Chondrocyte (in vitro differentiated cells): ENCODE results near the gene NOS3. TPM values are rescaled to one million over a fixed set of nuclear protein-coding genes. Genes with fewer than 3 reads are reported as not detected.

Experiments used
- DNase-seq: peaks from one replicate; pipeline ENCODE4 v3.0.0; 2021; ENCODE audit warnings: mixed read lengths, low spot score
- H3K27ac Mint-ChIP-seq: one replicate; pipeline ENCODE4 v1.8.0; 2021; ENCODE audit warnings: mild to moderate bottlenecking, moderate library complexity, mixed read lengths; ENCODE audit not compliant: unreplicated experiment
- H3K27me3 Mint-ChIP-seq: 2 replicates; pipeline ENCODE4 v1.8.0; 2021; ENCODE audit warnings: low read depth, mixed read lengths
- H3K36me3 Mint-ChIP-seq: 2 replicates; pipeline ENCODE4 v1.8.0; 2021; ENCODE audit warnings: low read depth, mixed read lengths
- H3K4me1 Mint-ChIP-seq: 2 replicates; pipeline ENCODE4 v1.8.0; 2021; ENCODE audit warnings: low read depth, mild to moderate bottlenecking, mixed read lengths
- H3K4me3 Mint-ChIP-seq: one replicate; pipeline ENCODE4 v1.8.0; 2021; ENCODE audit warnings: mild to moderate bottlenecking, moderate library complexity, mixed read lengths; ENCODE audit not compliant: unreplicated experiment
- H3K9me3 Mint-ChIP-seq: 2 replicates; pipeline ENCODE4 v1.8.0; 2021; ENCODE audit warnings: low read depth, mixed read lengths
- total RNA-seq: library from RNA; stranded (reverse); gene quantifications from 3 replicates; pipeline ENCODE4 v1.2.1, GENCODE V29; 2021
- TF ChIP-seq, protein P1 (sequence below): fragments of 200-600 bp; sonication (generic); IDR thresholded peaks from 2 replicates; pipeline ENCODE4 v1.5.0; 2021; ENCODE audit warnings: antibody characterized with exemption, mild to moderate bottlenecking, moderate library complexity

NOS3 gene
- total RNA-seq, 1 donor from 2014 or later, result not detected

DNA sequence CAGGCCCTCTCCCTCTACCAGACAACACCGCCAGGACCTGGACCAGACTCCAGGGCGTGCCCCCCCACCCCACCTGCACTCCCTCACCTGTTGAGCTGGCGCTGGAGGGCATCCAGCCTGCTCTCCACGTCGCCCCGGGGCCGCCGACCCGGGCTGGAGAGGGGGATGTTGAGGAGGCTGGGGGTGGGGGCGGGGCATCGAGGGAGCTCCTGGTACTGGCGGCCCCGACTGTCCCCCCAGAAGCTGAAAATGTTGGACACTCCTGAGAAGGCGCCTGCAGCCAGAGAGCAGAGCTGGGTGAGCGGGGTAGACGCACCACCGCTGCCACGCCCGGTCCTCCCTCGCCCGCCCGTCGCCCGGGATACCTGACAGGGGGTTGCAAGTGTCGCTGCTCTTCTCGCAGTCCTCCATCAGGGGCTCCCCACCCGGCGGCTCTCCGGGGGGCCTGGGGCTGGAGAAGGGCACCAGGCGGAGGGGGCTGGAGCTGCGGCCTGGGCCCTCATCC lies 43.5 kb upstream of the NOS3 start:
- H3K4me3 Mint-ChIP-seq, result no peak overlapping the region
- no peak overlapping the region for H3K27ac Mint-ChIP-seq
- H3K27me3 Mint-ChIP-seq, result no peaks in the 10 kb centered on the region
- H3K9me3 Mint-ChIP-seq, result no peaks in the 10 kb centered on the region
- TF ChIP-seq, protein P1, sequence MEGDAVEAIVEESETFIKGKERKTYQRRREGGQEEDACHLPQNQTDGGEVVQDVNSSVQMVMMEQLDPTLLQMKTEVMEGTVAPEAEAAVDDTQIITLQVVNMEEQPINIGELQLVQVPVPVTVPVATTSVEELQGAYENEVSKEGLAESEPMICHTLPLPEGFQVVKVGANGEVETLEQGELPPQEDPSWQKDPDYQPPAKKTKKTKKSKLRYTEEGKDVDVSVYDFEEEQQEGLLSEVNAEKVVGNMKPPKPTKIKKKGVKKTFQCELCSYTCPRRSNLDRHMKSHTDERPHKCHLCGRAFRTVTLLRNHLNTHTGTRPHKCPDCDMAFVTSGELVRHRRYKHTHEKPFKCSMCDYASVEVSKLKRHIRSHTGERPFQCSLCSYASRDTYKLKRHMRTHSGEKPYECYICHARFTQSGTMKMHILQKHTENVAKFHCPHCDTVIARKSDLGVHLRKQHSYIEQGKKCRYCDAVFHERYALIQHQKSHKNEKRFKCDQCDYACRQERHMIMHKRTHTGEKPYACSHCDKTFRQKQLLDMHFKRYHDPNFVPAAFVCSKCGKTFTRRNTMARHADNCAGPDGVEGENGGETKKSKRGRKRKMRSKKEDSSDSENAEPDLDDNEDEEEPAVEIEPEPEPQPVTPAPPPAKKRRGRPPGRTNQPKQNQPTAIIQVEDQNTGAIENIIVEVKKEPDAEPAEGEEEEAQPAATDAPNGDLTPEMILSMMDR, result no peak
- DNase-seq, result peak; percentile 68
- H3K36me3 Mint-ChIP-seq, result no peaks in the 10 kb centered on the region
- H3K4me1 Mint-ChIP-seq, result peaks cover 10% of the 10 kb centered on the region

DNA sequence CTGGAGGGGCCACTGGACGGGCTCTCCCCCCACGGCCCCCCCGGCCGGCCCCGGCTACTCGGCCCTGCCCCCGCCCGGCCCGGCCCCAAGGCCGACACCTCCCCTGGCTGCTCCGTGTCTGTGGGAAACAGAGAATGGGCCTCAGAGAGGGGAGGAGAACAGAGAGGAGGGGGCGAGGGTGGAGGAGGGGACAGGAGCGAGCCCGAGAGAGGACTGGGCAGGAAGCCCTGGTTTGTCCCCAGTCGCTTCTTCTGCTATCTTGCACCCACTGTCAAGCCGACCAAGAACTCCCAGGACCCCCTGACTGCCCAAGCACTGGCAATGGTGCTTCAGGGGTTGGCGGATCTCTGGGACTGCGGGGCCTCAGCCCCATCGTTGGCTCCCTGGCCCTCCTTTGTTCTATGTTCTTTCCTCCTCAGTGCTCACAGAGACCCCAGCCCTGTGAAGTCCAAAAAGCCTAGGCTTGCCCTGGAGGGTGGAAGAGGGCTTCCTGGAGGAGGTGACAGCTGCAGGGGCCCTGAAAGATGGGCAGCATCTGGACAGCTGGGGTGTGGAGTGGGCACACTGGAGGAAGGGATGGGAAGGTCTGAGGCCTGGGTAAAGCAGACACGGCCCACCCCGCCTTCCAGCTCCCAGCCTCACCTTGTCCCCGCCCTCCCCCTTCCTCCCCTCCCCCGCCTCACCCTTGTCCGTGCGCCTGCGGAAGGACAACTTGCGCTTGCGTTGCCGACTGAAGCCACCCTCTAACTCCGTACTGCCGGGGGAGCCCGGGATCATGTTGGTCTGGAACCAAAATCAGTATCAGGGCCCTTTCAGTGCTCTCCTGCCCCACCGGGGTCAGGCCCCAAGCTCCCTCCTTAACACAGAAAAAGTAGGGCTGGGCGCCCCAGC lies 42.8 kb upstream of the NOS3 start:
- Mint-ChIP-seq H3K27me3 (no peaks in the 10 kb centered on the region), H3K36me3 (no peaks in the 10 kb centered on the region), H3K4me1 (peaks cover 10% of the 10 kb centered on the region), H3K4me3 (no peak overlapping the region), H3K27ac (no peak overlapping the region), H3K9me3 (no peaks in the 10 kb centered on the region)
- peak; percentile 79 for DNase-seq
- TF ChIP-seq, protein P1, result no peak

DNA sequence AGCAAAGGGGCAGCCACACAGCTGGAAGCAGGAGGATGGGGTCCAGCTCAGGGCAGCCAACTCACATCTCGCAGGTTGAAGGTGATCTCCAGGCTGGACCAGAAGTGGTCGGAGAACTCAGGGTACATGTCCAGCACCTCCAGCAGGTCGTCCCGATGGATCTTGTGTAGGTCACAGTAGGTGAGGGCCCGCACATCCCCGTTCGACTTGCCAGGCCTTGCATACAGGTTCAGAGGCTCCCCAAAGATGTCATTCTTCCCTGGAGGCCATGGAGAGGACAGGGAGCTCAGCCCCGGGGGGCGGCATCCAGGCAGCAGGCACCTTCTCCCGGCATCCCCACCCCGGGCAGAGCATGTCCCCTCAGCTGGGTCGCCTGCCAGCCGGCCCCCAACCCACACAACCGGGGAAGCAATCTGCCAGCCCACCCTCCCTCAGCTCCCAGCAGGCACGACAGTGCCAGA lies 42.0 kb upstream of the NOS3 start:
- H3K9me3 Mint-ChIP-seq, result no peaks in the 10 kb centered on the region
- TF ChIP-seq, protein P1, result no peak
- no peak overlapping the region for H3K27ac Mint-ChIP-seq
- no peaks in the 10 kb centered on the region for H3K36me3 Mint-ChIP-seq
- DNase-seq, result peak; percentile 83
- peaks cover 10% of the 10 kb centered on the region for H3K4me1 Mint-ChIP-seq
- no peaks in the 10 kb centered on the region for H3K27me3 Mint-ChIP-seq
- no peak overlapping the region for H3K4me3 Mint-ChIP-seq

DNA sequence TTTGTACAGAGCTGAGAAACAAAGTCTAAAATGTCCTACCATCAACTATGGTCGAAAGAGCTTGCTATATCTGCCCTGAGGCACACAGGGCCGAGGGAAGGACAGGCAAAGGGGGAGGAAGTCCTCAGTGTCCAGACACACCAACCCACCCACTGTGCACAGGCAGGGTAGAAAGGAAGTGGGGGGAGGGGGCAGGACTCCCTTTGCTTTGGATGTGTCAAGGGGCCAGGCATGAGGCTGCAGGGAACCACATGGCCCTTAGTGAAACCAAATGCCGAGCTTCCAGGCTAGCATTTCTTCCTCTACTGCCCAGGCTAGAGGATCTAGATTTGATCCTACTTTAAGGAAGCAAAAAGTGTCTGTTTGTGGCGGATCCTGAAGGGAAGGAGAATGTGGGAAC lies 41.3 kb upstream of the NOS3 start:
- Mint-ChIP-seq H3K27me3 (no peaks in the 10 kb centered on the region), H3K4me1 (peaks cover 10% of the 10 kb centered on the region), H3K27ac (no peak overlapping the region), H3K36me3 (no peaks in the 10 kb centered on the region), H3K4me3 (no peak overlapping the region), H3K9me3 (no peaks in the 10 kb centered on the region)
- peak; percentile 47 for DNase-seq
- TF ChIP-seq, protein P1, result no peak

DNA sequence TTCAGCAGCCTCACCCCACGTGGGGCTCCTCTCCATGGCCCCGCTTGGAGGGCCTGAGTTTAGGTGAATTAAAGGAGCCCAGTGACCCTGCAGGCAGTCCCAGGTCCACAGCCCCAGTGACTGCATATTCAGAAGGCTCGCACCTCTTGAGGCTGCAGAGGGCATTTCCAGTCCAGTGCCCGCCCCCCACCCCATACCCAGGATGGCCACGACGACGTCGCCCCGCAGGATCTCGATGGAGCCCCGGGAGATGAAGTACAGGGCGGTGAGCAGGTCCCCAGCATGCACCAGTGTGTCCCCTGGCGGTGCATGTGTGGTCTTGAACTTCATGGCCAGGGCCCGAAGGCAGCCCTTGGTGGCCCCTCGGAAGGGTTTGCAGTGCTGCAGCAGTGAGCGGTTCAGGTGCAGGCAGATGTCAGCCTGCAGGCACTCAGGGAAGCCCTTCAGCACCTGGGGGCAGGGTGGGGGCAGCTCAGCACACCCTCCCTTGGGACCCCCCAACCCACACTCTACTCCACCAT lies 40.8 kb upstream of the NOS3 start:
- Mint-ChIP-seq H3K27ac (no peak overlapping the region), H3K4me1 (peaks cover 10% of the 10 kb centered on the region), H3K27me3 (no peaks in the 10 kb centered on the region), H3K4me3 (no peak overlapping the region), H3K9me3 (no peaks in the 10 kb centered on the region), H3K36me3 (no peaks in the 10 kb centered on the region)
- TF ChIP-seq, protein P1, result no peak
- peak; percentile 79 for DNase-seq
